ENCODE data around the gene CDH4.

DNA sequence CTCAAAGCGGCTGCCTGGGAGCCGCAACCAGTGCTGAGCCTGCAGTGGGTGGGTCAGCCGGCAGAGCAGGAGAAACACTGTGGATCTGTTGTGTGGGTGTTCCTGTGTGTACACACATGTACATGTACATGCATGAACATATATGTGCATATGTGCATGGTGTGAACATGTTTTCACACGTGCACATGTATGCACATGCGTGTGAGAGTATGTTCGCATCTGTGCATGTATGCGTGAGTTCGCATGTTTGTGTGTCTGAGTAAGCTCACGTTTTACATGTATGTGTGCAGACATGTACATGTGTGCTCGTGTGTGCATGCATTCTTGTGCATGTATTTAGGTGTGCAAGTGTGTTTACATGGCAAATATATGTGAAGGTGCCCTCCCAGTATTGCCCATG is 302.6 kb downstream of the CDH4 start:
- TF ChIP-seq, protein P1, sequence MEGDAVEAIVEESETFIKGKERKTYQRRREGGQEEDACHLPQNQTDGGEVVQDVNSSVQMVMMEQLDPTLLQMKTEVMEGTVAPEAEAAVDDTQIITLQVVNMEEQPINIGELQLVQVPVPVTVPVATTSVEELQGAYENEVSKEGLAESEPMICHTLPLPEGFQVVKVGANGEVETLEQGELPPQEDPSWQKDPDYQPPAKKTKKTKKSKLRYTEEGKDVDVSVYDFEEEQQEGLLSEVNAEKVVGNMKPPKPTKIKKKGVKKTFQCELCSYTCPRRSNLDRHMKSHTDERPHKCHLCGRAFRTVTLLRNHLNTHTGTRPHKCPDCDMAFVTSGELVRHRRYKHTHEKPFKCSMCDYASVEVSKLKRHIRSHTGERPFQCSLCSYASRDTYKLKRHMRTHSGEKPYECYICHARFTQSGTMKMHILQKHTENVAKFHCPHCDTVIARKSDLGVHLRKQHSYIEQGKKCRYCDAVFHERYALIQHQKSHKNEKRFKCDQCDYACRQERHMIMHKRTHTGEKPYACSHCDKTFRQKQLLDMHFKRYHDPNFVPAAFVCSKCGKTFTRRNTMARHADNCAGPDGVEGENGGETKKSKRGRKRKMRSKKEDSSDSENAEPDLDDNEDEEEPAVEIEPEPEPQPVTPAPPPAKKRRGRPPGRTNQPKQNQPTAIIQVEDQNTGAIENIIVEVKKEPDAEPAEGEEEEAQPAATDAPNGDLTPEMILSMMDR (IDR thresholded peaks at IDR 0.05) = no peak
- TF ChIP-seq ZFX (IDR thresholded peaks at IDR 0.05; ENCODE audit: borderline replicate concordance) = no peak
